ENCODE measurements around the gene ETF1.

ETF1 gene

GRCh38 chr5:138560971-138561370, 17.9 kb upstream of the ETF1 start:
- no peak for DNase-seq

GRCh38 chr5:138559937-138560336, 16.9 kb upstream of the ETF1 start:
- DNase-seq, result no peak

GRCh38 chr5:138557677-138558076, 14.6 kb upstream of the ETF1 start:
- no peak for DNase-seq

- no peak for DNase-seq
These were observed 11.1 kb upstream of the ETF1 start for GRCh38 chr5:138554143-138554542.

GRCh38 chr5:138553437-138554095, 10.5 kb upstream of the ETF1 start:
- no peak for DNase-seq

- DNase-seq, result no peak
These were observed 9.6 kb upstream of the ETF1 start for GRCh38 chr5:138552657-138553056.

GRCh38 chr5:138549414-138549813, 6.4 kb upstream of the ETF1 start:
- no peak for DNase-seq

- DNase-seq, result no peak
These were observed 3.0 kb upstream of the ETF1 start for GRCh38 chr5:138545919-138546562.

- DNase-seq, result peak in 1 of 2 donors; percentile 31
These were observed 1.4 kb upstream of the ETF1 start for GRCh38 chr5:138544181-138545134.

- no peak for DNase-seq
These were observed 681 bp upstream of the ETF1 start for GRCh38 chr5:138543730-138544104.

- DNase-seq, result no peak
These were observed 668 bp downstream of the ETF1 start for GRCh38 chr5:138542180-138542955.

- DNase-seq, result no peak
These were observed 1.4 kb downstream of the ETF1 start for GRCh38 chr5:138541511-138542179.

GRCh38 chr5:138539791-138540190, 3.2 kb downstream of the ETF1 start:
- no peak for DNase-seq

- DNase-seq, result no peak
These were observed 4.0 kb downstream of the ETF1 start for GRCh38 chr5:138538943-138539627.

GRCh38 chr5:138536665-138537315, 6.2 kb downstream of the ETF1 start:
- no peak for DNase-seq

GRCh38 chr5:138536215-138536614, 6.8 kb downstream of the ETF1 start:
- DNase-seq, result no peak

- DNase-seq, result no peak
These were observed 8.8 kb downstream of the ETF1 start for GRCh38 chr5:138533973-138534941.

GRCh38 chr5:138529812-138530211, 13.2 kb downstream of the ETF1 start:
- no peak for DNase-seq

- DNase-seq, result no peak
These were observed 14.1 kb downstream of the ETF1 start for GRCh38 chr5:138528744-138529469.

Measured in stimulated activated CD4-positive, alpha-beta T cell treated with anti-CD3 and anti-CD28 coated beads, Interleukin-2, amount 100 ng/mL, for 24 hours (primary cell).